Neural crest cell (in vitro differentiated cells): ENCODE measurements around the gene COL18A1. TPM values are rescaled to one million over a fixed set of nuclear protein-coding genes. Genes with fewer than 3 reads are reported as not detected.

Source experiments
- DNase-seq: peaks from one replicate; pipeline ENCODE4 v3.0.0; 2021; ENCODE audit warnings: low read depth, mixed read lengths, low spot score
- H3K27ac Mint-ChIP-seq: one replicate; pipeline ENCODE4 v1.8.0; 2021; ENCODE audit warnings: mild to moderate bottlenecking, mixed read lengths; ENCODE audit not compliant: unreplicated experiment
- H3K27me3 Mint-ChIP-seq: 2 replicates; pipeline ENCODE4 v1.8.0; 2021; ENCODE audit warnings: low read depth, mild to moderate bottlenecking, mixed read lengths
- H3K36me3 Mint-ChIP-seq: 2 replicates; pipeline ENCODE4 v1.8.0; 2021; ENCODE audit warnings: low read depth, mild to moderate bottlenecking, mixed read lengths
- H3K4me1 Mint-ChIP-seq: 2 replicates; pipeline ENCODE4 v1.8.0; 2021; ENCODE audit warnings: mixed read lengths
- H3K4me3 Mint-ChIP-seq: one replicate; pipeline ENCODE4 v1.8.0; 2021; ENCODE audit warnings: mild to moderate bottlenecking, mixed read lengths
- H3K9me3 Mint-ChIP-seq: 2 replicates; pipeline ENCODE4 v1.8.0; 2021; ENCODE audit warnings: mixed read lengths
- total RNA-seq: library from RNA; stranded (reverse); gene quantifications from 2 replicates; pipeline ENCODE4 v1.2.1, GENCODE V29; 2021
- TF ChIP-seq, protein P1 (sequence below): fragments of 200-600 bp; sonication (generic); conservative IDR thresholded peaks from 2 replicates; pipeline ENCODE4 v1.5.0; 2021; ENCODE audit warnings: antibody characterized with exemption, mild to moderate bottlenecking

The COL18A1 gene
- total RNA-seq, 1 donor from 2014 or later: 19.2 TPM

DNA sequence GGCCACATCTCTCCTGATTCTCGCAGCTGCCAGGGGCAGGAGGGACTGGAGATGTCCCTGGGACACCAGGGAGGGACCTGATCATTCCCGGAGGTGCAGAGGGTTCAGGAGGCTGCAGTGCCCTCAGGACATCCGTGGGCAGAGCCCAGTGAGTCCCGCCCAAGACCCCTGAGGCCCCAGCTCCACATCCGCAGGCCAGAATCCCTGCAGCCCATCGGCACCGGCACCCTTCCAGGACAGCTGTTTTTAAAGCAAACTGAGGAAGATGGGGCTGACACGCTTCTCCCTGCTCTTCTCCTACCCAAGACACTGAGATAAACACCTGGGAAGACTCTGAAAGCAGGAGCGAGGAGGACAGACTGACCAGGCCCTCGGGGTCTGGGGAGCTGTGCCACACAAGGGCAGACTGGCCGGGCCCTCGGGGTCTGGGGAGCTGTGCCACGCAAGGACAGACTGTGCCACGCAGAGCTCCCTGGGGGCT is 111.7 kb downstream of the COL18A1 start:
- Mint-ChIP-seq H3K9me3 (peaks cover 23% of the 10 kb centered on the region), H3K36me3 (peaks cover 40% of the 10 kb centered on the region), H3K27me3 (no peaks in the 10 kb centered on the region), H3K4me3 (no peak overlapping the region), H3K27ac (no peak overlapping the region), H3K4me1 (no peaks in the 10 kb centered on the region)
- TF ChIP-seq, protein P1, sequence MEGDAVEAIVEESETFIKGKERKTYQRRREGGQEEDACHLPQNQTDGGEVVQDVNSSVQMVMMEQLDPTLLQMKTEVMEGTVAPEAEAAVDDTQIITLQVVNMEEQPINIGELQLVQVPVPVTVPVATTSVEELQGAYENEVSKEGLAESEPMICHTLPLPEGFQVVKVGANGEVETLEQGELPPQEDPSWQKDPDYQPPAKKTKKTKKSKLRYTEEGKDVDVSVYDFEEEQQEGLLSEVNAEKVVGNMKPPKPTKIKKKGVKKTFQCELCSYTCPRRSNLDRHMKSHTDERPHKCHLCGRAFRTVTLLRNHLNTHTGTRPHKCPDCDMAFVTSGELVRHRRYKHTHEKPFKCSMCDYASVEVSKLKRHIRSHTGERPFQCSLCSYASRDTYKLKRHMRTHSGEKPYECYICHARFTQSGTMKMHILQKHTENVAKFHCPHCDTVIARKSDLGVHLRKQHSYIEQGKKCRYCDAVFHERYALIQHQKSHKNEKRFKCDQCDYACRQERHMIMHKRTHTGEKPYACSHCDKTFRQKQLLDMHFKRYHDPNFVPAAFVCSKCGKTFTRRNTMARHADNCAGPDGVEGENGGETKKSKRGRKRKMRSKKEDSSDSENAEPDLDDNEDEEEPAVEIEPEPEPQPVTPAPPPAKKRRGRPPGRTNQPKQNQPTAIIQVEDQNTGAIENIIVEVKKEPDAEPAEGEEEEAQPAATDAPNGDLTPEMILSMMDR: no peak
- DNase-seq: no peak

DNA sequence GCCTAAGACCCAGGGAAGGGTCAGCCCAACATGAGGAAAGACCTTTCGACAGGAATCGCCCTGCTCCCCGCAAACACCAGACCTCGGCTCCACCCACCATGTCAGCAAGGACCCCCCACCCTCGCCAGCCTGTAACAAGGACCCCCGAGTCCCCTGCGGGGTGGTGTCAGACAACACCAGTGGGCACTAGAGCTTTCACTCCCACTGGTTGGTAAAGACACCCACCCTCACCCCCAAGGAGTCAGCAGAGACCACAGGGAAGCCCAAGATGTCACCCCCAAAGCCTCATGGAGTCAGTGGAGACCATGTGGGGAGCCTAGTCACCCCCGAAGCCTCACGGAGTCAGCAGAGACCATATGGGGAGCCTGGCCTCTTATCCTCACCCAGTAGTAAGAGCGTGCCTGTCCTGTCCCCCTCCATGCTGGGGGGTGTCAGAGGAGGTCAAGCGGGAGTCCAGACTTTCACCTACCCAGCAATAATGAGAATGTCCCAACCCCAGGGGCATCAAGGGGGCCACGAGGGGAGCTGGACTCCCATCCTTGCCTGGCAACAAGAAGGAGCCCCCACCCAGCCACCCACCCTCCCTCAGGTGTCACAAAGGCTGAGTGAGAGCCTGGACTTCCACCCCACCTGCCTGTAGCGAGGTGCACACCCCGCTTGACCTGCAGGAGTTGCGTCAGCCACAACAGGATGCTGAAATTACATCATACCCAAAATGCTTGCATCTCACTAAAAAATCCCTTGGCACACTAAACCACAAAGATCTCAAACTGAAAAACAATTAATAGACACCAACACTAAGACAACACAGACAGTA is 112.5 kb downstream of the COL18A1 start:
- H3K27ac Mint-ChIP-seq: no peak overlapping the region
- TF ChIP-seq, protein P1: no peak
- peaks cover 48% of the 10 kb centered on the region for H3K36me3 Mint-ChIP-seq
- no peaks in the 10 kb centered on the region for H3K27me3 Mint-ChIP-seq
- DNase-seq: no peak
- H3K9me3 Mint-ChIP-seq: peaks cover 29% of the 10 kb centered on the region
- H3K4me1 Mint-ChIP-seq: no peaks in the 10 kb centered on the region
- no peak overlapping the region for H3K4me3 Mint-ChIP-seq

DNA sequence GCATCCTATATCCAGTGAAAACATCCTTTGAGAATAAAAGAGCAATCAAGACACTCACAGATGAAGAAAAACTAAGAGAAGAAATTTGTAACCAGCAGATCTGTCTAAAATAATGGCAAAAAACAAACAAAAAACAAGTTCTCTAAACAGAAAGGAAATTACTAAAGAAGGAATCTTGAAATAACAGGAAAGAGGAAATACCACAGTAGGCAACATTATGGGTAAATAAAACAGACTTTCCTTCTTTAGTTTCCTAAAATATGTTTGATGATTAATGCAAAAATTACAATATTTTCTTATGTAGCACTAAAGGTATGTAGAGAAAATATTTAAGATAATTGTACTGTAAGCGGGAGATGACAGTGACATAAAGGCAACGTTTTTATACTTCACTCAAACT is 113.8 kb downstream of the COL18A1 start:
- Mint-ChIP-seq H3K27me3 (no peaks in the 10 kb centered on the region), H3K36me3 (peaks cover 56% of the 10 kb centered on the region), H3K4me1 (no peaks in the 10 kb centered on the region), H3K27ac (no peak overlapping the region), H3K4me3 (no peak overlapping the region), H3K9me3 (peaks cover 31% of the 10 kb centered on the region)
- TF ChIP-seq, protein P1: no peak
- no peak for DNase-seq

DNA sequence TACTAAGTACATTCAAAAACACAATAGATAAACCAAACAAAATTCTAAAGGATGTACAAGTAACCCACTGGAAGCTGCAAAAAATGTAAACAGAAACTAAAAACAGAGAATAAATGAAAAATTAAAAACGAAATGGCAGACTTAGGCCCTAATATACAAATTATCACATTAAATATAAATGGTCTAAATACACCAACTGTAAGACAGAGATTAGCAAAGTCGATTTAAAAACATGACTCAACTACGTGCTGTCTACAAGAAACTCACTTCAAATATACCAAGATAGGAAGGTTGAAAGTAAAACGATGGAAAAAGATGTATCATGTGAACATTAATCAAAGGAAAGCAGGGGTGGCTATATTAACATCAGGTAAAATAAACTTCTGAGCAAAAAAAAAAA is 114.2 kb downstream of the COL18A1 start:
- no peak overlapping the region for H3K4me3 Mint-ChIP-seq
- no peaks in the 10 kb centered on the region for H3K4me1 Mint-ChIP-seq
- no peak for DNase-seq
- no peak overlapping the region for H3K27ac Mint-ChIP-seq
- TF ChIP-seq, protein P1: no peak
- H3K9me3 Mint-ChIP-seq: peaks cover 31% of the 10 kb centered on the region
- no peaks in the 10 kb centered on the region for H3K27me3 Mint-ChIP-seq
- H3K36me3 Mint-ChIP-seq: peaks cover 56% of the 10 kb centered on the region

DNA sequence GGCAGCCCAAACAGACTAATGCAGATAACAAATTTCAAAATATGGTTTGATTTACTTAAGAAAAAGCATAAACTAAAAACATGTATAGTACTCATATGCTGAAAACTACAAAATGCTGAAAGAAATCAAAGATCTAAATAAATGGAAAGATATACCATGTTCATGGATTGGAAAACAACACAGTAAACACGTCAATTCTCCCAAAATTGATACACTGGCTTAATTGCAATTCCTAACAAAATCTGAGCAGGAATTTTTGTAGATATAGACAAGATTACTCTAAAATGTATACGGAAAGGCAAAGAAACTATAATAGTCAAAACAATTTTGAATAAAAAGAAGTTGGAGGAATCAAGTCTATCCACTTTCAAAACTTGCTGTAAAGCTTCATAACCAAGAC is 116.3 kb downstream of the COL18A1 start:
- peaks cover 56% of the 10 kb centered on the region for H3K36me3 Mint-ChIP-seq
- TF ChIP-seq, protein P1: no peak
- H3K27ac Mint-ChIP-seq: no peak overlapping the region
- H3K27me3 Mint-ChIP-seq: no peaks in the 10 kb centered on the region
- no peak overlapping the region for H3K4me3 Mint-ChIP-seq
- H3K9me3 Mint-ChIP-seq: peaks cover 31% of the 10 kb centered on the region
- DNase-seq: no peak
- H3K4me1 Mint-ChIP-seq: no peaks in the 10 kb centered on the region
